ENCODE results near the gene DDRGK1.
A peak's percentile ranks its signal among the peaks of the same experiment; 100 is the strongest.

DDRGK1 gene

DNA sequence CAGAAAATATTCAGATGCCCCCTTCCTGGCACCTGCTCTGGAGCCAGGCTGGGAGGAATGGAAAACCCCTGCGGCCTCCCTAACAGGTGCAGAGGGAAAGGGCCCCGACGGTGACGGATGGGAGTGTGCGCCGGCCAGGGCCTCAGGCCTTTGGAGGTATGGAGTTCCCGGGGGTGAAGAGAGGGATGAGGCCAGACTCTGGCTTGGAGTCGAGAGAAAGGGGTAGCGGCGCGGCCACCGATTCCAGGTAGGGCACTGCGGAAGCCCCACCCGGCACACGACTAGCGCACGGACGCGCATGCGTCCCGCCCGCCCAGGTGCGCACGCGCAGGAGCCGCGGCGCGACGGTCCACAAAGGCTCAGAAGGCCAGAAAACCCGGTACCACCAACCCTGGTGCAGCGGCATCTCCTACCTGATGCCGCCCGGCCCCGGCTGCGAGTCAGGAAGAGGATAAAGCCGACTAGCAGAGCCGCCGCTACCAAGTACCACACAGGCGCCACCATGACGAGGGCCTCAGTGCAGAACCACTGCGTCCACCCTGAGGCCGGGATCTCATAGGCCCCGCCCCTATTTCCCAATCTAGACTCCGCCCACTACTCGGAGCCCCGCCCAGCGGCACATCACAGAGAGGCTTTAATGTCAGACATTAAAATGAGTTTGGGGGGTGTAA lies at the start of gene DDRGK1:
DDRGK1 (minus strand) TSS at position 559 of the 671 bp plus-strand sequence; CDS start at position 504, 55 bp downstream.
- peak; percentile 75 to 92 (median 81) for DNase-seq (ENCODE audit: low read depth in 3 of 3, low spot score in 1 of 3)

DNA sequence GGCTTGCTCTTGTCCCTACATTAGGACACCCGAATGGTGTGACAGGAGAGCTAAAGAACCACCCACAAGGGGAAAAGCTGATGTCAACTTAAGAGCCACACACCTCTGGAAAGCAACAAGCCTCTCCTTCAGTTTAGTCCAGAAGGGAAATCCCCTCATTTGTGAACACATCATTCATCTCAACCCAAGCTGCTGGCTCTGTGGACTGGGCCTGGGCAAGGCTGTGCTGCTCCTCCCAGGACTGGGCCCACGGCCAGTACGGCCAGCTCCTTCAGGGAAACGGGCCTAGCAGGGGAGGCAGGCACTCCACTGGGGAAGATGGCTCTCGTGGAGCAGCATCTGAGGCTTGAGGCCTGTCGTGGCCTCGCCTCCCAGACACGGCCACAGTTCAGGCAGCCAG lies 47.3 kb upstream of the DDRGK1 start:
- DNase-seq (ENCODE audit: low read depth in 3 of 3, low spot score in 1 of 3), result no peak

DNA sequence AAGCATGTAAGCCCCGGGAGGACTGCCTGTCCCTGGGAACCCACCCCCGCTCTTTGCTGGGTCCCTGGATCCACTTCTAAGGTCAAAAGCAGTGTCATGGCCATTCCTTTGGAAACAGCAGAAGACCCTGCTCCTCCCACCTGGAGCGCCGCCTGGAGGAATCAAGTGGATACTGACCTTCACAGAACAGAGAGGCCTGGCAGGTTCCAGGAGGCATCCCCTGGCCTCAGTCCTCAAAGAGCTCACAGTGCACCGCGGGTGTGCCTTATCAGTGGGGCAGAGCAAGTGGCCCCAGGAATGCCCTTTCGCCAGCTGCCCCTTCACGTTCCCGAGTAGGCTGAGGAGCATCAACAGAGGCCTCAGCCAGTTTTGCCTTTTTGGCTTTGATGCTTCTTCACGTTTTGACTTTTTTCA lies 45.6 kb upstream of the DDRGK1 start:
- no peak for DNase-seq (ENCODE audit: low read depth in 3 of 3, low spot score in 1 of 3)

DNA sequence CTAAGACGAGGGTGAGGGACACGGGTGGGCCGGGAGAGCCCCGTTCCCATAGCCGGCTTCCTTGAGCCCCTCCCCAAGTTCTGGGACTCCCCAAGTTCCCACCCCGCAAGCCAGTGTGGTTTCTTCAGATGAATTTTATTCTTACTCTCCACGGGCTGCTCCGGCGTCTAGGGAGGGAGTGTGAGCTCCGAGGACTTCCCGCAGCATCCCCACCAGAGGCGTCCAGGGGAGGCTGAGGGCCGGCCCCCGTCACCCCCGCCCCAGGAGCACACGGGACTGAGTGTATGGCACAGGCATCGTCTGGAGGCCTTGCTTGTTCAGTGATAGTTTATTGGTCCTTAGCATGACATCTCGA lies 44.5 kb upstream of the DDRGK1 start:
- no peak for DNase-seq (ENCODE audit: low read depth in 3 of 3, low spot score in 1 of 3)

DNA sequence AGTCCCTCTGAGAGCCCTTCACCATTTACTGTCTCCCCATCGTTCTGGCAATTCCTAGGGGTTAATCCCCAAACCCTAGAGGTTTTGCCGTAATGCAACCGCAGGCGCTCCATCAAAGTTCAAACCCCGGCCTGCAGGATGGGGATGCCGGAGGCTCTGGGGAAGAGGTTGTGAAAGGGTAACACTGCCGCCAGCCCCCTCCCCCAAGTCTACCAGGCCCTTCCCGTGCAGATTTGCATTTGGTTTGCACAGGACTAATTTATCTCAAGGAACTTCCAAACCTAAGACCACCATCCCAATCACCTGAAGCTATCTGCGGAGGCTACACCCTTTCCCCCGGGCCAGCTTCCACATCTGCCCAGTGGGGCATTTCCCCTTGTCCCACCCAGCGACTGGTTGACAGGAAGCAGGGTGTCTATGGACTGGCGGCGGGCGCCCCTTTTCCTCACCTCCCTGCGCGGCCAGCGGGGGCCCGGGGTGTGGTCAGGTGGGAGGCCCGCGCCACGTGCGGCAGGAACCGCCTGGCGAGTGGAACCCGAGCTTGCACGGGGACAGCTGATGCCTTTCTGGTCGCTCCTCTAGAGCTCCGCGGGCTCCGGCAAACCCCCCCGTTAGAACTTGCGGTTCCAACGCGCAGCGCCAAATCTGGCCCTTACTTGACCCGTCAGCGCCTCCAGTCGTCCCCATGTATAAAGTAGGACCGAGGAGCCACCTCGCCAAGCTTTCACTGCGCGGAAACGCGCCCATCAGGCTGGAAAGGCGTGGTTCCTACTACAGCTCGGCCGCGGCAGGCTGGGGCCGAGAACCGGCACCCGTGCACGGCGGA lies 43.9 kb upstream of the DDRGK1 start:
- DNase-seq (ENCODE audit: low read depth in 3 of 3, low spot score in 1 of 3), result no peak

DNA sequence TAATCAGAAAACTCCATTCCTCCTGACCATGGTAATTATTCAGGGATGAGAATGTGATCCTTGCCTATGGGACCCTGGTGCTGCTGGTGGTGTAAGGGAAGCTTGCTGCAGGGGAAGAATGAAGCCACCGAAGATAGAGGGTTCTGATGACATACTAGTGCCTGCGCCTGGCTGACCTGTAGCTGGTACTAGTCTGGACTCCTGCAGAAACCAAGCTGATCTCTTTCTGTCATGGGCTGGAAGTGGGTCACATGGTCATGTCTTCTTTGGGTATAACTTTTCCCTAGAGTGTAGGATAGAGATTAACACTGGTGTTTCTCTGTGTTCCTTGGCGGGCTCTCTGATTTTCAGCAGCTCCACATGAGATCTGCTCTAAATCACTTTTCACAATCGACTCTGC lies 43.2 kb upstream of the DDRGK1 start:
- DNase-seq (ENCODE audit: low read depth in 3 of 3, low spot score in 1 of 3), result no peak

DNA sequence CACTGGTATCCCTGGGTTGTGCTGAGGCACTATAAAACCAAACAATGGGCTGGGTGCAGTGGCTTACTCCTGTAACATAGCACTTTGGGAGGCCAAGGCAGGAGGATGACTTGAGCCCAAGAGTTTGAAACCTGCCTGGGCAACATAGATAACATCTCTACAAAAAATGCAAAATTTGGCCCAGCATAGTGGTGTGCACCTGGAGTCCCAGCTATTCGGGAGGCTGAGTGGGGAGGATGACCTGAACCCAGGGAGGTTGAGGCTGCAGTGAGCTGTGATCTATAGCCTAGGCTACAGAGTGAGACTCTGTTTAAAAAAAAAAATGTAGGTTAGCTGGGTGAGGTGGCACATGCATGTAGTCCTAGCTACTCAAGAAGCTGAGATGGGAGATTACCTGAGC lies 42.2 kb upstream of the DDRGK1 start:
- no peak for DNase-seq (ENCODE audit: low read depth in 3 of 3, low spot score in 1 of 3)

DNA sequence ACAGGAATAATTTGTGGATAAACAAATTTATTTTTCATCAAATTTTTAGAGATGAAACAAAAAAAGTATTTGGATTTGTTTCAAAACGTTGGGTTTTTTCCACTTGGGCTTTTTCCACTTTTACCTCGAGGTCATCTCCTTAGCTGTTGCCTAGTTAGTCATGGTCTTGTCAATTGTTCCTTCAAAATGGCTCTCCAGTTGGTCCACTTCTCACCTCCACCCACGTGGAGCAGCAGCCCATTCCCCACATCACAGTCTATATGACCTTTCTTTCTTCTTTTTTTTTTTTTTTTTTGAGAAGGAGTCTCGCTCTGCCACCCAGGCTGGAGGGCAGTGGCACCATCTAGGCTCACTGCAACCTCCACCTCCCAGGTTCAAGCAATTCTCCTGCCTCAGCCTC lies 41.2 kb upstream of the DDRGK1 start:
- DNase-seq (ENCODE audit: low read depth in 3 of 3, low spot score in 1 of 3), result no peak

DNA sequence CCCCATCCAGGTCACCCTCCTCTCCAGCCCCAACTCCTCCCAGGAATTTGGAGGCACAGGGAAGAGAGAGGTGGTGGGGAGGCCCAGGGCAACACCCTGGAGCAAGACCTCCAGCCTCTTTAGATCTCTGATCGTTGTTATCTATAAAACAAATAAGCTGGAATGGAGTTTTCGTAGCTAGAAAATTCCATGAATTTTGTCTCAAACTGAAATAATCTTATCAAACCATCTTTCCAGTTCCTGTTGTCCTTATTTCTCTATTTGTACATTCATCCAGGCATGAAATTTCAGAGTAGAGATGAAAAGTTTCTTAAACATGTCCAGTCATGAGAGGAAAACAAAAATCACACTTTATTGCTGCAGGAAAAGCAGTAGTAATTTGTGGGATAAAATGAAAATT lies 40.7 kb upstream of the DDRGK1 start:
- no peak for DNase-seq (ENCODE audit: low read depth in 3 of 3, low spot score in 1 of 3)

DNA sequence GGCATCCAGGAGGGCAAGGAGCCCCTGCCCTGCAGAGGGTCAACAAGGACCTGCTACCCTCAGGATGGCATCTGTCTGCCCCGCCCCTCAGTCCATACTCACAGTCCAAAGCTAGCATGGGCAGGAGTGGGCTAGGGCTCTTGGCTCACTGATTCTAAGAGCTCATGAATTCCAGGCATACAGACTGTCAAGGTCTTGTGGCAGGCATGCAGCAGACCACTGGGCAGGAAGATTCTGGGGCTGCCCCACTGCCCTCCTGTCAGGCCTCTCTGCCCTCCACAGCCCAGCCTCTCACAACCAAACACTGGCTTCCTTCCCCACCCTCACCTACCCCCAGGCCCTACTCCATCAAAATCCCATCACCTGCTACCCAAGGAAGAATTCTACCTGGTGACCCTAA lies 40.1 kb upstream of the DDRGK1 start:
- no peak for DNase-seq (ENCODE audit: low read depth in 3 of 3, low spot score in 1 of 3)

DNA sequence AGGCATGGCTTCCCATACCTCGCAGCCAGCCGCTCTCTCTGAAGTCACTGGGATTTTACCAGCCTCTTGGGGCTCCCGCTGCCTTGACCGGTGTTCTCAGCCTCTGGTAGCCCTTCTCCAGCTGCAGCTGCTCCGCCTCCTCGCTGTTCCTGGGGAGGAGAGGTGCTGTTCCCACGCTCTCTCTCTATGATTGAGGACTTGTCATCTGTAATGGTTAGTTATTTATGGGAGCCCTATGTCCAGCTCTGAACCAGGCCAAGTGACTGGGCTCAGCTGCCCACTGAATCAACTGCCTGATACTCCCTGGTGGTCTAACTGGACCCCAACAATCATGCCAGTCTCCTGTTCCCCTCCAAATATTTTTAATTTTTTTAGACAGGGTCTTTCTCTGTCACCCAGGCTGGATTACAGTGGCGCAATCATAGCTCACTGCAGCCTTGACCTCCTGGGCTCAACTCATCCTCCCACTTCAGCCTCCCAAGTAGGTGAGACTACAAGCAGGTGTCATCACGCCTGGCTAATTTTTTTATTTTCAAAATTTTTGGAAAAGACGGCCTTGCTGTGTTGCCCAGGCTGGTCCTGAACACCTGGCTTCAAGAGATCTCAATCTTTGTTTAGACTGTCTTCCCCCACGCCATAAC lies 39.4 kb upstream of the DDRGK1 start:
- no peak for DNase-seq (ENCODE audit: low read depth in 3 of 3, low spot score in 1 of 3)

DNA sequence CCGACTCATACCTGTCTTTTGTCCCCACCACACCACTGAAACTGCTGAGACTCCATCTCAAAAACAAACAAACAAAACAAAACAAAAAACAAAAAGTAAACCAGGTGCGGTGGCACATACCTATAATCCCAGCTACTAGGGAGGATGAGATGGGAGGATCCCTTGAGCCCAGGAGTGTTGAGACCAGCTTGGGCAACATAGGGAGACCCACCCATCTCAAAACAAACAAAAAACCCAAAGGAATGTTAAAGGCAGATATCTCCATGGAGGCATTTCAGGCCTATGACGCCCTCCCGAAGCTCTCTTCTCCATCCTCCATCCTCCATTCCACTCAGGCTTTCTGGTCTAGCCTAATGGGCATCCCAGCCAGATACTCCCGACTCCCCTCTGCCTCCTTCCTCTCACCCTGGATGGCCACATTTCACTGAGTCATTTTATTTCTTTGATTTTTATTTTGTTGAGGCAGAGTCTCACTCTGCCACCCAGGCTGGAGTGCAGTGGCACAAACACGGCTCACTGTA lies 37.8 kb upstream of the DDRGK1 start:
- DNase-seq (ENCODE audit: low read depth in 3 of 3, low spot score in 1 of 3), result no peak

DNA sequence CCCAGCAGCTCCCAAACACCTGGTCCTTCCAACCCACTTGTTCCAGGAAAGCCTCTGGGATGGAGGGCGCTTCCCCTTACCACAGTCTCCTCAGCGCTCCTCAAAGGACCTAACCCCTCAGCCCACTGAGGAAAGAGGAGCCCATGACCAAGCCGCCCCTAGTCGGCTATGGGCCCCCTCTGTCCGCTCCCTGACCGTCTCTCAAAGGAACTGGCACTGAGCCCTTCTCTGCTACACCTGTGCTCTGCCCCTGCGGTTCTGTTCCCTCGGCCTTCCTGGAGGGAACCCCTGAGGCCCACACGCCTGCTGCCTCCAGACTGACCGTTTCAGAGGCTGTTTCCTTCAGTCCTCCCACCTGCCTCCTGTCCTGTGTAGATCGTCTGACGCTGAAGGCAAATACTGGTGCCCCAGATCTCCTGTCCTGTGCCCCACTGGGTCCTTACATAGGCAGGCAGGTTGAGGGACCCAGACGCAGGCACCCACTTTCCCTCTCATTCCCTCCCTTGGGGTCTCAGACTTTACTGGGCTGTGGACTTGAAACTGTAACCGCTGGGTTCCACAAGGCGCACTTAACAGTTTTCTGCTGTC lies 36.4 kb upstream of the DDRGK1 start:
- DNase-seq (ENCODE audit: low read depth in 3 of 3, low spot score in 1 of 3), result no peak

DNA sequence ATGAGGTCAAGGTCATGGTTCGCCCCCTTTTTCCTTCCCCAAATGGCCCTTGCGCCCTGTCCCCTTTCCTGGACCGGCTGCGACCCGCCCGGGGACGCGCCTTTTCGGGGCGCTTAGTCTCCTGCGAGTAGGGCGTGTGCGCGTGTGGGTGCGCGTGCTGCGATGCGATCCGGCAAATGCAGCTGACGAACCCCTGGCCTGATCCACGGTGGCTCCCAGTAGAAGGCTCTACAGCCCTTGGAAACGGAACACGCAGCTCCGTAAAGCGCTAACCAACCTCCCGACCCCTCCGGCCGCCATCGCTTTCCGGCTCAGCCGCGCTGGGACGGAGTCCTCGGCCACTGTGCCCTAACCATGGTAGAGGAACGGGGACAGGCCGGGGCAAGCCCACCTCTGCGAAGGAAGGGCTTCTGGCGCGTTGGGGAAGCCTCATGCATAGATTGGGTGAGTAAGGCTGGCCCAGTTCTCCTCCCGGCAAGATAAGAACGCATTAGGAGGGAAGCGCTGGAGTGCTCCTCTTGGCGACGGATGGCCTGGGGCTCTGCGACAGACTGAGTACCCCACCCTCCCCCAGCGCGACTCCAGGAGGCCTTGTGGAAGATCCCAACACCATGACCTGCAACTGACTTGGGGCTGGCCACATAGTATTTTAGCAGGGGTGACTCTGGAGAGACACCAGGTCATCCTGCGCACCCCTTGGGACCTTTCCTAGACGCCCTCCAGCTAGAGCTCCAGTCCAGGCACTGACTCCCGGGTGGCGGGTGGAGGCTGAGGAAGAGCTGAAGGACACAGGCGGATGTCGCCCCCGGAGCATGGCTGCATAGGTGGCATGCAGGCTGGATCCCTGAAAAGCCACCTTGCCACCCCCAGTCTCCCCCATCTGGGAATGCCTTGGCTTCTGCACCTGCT lies 35.6 kb upstream of the DDRGK1 start:
- DNase-seq (ENCODE audit: low read depth in 3 of 3, low spot score in 1 of 3), result no peak

DNA sequence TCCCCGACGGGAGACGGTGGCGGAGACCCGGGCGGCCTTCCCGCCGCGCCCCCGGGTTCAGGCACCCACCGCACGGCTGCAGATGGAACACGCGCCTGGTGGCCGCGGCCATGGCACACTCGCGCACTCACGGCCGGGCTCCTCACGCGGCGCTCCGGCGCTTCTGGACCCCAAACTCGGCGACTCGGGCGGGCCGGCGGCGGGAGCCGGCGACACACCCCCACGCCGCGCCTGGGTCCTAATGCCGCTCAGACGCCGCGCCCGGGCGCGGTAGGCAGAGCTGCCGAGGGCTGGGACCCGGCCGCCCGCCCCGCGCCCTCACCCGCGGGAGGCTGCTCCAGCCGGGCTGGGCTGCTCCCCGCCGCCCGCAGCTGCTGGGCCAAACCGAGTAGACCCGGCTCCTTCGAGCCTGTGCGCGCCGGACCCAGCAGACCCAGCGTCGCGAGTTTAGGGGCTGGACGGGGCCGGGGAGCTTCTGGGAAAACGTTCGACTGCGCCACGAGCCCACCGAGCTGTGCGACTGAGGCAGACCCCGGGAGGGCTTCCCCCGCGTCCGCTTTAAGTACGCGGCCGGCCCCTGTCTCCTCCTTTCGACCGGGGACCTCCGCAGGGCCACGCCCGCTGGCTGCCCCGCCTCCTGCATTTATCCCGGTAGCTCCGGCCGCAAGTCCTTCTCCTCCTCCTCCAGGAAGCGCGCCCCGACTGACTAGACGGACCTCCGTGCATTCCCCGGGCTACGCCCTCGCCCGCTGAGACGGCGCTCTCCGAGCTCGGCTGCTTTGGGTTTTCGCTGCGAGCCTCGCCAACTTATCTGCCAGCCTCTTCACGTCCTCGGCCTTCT lies 34.8 kb upstream of the DDRGK1 start, which contains the start of gene SLC4A11:
SLC4A11 (minus strand) TSS at position 165 of the 841 bp plus-strand sequence; CDS start at position 112, 53 bp downstream.
- DNase-seq (ENCODE audit: low read depth in 3 of 3, low spot score in 1 of 3), result peak in 1 of 3 donors; percentile 27

DNA sequence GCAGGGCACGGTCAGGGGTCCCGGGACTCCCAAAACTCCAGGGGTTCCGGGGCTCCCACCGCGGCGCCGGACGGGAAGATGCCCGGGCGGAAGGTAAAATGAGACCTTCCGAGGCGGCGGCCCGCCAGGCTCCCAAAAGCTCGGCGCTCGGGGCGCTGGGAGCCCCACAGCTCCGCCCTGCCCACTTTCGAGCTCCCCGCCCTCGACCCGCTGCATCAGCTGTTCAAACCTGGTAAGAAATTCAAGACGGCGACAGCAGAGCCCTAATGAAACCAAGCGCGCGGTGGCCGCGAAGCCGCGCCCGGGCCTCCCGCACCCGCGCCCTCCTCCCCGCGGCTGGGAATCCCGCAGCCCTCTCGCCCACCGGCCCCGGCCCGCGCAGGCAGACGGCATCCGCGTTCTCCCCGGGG lies 34.1 kb upstream of the DDRGK1 start:
- DNase-seq (ENCODE audit: low read depth in 3 of 3, low spot score in 1 of 3), result peak in 1 of 3 donors; percentile 27

DNA sequence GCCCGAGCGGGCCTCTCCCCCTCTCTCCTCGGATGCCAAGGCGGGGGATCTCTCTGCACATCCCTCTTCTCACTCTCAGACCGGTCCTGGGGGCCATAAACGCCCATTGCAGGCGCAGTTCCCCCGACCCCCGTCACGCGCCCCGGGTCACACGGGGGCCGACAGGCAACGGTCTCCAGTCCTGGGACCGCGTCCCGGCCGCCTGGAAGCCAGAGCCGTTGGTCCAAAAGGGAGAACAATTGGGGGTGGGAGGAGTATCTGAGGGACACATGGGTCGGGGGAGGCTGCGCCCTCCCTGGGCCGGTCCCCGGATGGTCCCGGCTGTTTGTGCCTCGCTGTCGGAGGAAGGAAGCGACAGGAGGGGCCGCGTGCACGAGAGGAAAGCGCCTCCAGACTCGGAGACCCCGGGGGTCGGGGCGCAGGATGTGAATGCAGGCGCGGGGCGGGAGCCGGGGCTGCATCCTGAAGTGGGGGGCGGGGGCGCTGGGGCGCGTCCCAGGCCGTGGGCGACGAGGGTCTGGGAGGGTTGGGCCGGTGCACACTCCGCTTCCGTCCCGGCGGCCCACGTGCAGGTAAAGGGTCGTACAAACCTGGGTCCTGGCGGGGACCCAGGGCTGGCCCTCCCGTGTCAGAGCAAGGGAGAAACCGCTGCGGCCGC lies 33.6 kb upstream of the DDRGK1 start:
- DNase-seq (ENCODE audit: low read depth in 3 of 3, low spot score in 1 of 3), result no peak

DNA sequence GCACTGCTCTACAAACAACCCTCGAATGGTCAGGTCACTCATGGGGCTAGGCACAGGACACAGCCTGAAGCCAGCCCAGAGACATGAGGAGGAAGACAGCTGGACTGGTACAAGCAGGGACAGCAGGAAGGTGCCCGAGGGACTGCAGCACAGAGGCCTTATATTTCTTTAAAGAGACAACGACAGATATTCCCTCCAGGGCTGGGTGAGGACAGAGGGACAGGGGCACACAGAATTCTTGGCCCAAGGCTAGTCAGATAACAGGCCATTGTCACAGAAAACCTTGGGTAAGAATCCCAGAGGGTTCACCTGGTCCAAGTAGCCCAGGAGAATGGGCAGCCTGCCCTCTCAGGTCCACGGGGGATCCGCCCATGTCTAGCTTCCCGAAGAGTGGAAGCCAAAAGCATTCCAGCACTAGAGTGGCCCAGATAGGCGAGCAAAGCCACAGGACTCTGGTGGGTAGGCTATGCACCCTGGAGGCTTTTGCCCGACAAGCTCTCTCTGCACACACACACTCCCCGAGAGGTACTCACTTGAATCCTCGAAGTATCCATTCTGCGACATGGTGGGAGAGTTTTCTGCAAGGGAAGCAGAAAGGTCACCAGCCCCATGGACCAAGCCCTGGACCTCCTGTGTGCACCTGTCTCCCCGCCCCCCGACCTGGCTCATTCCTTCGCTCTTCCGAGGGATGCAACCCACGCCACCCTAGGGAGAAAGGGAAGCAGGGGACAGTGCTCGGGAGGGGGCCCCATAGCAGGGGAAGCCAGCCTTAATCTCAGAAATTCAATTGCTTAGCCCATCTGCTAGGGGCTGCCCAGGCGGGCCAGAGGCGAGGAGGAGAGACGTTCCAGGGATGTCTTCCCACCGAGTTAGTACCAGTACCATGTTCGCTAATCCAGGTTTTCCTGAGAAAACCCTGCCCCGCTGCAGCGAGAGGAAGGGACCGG lies 32.8 kb upstream of the DDRGK1 start:
- DNase-seq (ENCODE audit: low read depth in 3 of 3, low spot score in 1 of 3), result no peak

All from stimulated activated CD4-positive, alpha-beta T cell treated with anti-CD3 and anti-CD28 coated beads, TNF-alpha, amount 100 ng/mL, for 1 hour (primary cell).